Keratinocyte (primary cell): ENCODE measurements around the gene LILRA6.
"Not testable (repeated sequence)": the region's sequence is repeated elsewhere in the genome, so short reads cannot be mapped to it uniquely, and the experiment has no call there.

Experiments
- EZH2 ChIP-seq: IDR thresholded peaks from one replicate; pipeline ENCODE4 v1.6.1; 2012; ENCODE audit warnings: inconsistent platforms, mild to moderate bottlenecking, low read length, moderate library complexity
- TF ChIP-seq, protein P1 (sequence below), 3 experiments: IDR thresholded peaks in 1 of 3; conservative IDR thresholded peaks in 1 of 3; optimal IDR thresholded peaks in 1 of 3; 2 replicates in 2 of 3; 3 replicates in 1 of 3; pipeline versions ENCODE3 to v1.5.1; 2011; ENCODE audit warnings: low read length in 3 of 3, mild to moderate bottlenecking in 3 of 3, moderate library complexity in 2 of 3, control low read depth in 1 of 3, inconsistent platforms in 1 of 3; ENCODE audit not compliant: insufficient read depth in 2 of 3; ENCODE audit errors: extremely low read depth in 1 of 3

GRCh38 chr19:54223277-54223936 is 19.2 kb downstream of the LILRA6 start:
- TF ChIP-seq, protein P1, sequence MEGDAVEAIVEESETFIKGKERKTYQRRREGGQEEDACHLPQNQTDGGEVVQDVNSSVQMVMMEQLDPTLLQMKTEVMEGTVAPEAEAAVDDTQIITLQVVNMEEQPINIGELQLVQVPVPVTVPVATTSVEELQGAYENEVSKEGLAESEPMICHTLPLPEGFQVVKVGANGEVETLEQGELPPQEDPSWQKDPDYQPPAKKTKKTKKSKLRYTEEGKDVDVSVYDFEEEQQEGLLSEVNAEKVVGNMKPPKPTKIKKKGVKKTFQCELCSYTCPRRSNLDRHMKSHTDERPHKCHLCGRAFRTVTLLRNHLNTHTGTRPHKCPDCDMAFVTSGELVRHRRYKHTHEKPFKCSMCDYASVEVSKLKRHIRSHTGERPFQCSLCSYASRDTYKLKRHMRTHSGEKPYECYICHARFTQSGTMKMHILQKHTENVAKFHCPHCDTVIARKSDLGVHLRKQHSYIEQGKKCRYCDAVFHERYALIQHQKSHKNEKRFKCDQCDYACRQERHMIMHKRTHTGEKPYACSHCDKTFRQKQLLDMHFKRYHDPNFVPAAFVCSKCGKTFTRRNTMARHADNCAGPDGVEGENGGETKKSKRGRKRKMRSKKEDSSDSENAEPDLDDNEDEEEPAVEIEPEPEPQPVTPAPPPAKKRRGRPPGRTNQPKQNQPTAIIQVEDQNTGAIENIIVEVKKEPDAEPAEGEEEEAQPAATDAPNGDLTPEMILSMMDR (optimal IDR thresholded peaks at IDR 0.05 in 1 of 3, IDR thresholded peaks at IDR 0.05 in 1 of 3, conservative IDR thresholded peaks at IDR 0.05 in 1 of 3; ENCODE audit: extremely low read depth in 1 of 3, insufficient read depth in 2 of 3, low read length in 3 of 3) = not testable (repeated sequence)
- TF ChIP-seq EZH2 = not testable (repeated sequence)
